Sigmoid colon (tissue), 7 donors: ENCODE results near the gene C17orf113. TPM values are rescaled to one million over a fixed set of nuclear protein-coding genes. Genes with fewer than 3 reads are reported as not detected.

ENCODE experiments used
- DNase-seq: peaks from one replicate; pipeline ENCODE4 v3.0.0-alpha.2; 2019
- H3K27ac ChIP-seq, 4 donors: fragments of 200-600 bp; sonication (generic); one replicate each; pipeline ENCODE4 v1.5.1; 2016 to 2019; ENCODE audit warnings: mild to moderate bottlenecking in 1 of 4
- H3K27me3 ChIP-seq, 3 donors: fragments of 200-600 bp; sonication (generic); one replicate each; pipeline ENCODE4 v1.5.1; 2019; ENCODE audit warnings: mild to moderate bottlenecking in 1 of 3
- H3K36me3 ChIP-seq, 4 donors: fragments of 200-600 bp; sonication (generic); one replicate each; pipeline ENCODE4 v1.5.1; 2016 to 2019
- H3K4me1 ChIP-seq, 4 donors: fragments of 200-600 bp; sonication (generic); one replicate each; pipeline ENCODE4 v1.5.1; 2017 to 2019
- H3K4me3 ChIP-seq, 4 donors: fragments of 200-600 bp; sonication (generic); one replicate each; pipeline ENCODE4 v1.5.1; 2017 to 2019; ENCODE audit warnings: mild to moderate bottlenecking in 2 of 4, moderate library complexity in 1 of 4
- H3K9me3 ChIP-seq, 4 donors: fragments of 200-600 bp in 3 of 4; sonication (generic) in 3 of 4; one replicate each; pipeline versions ENCODE4 v1.5.1 to v1.6.1; 2013 to 2019
- EP300 ChIP-seq, 4 donors: sonication (generic); formaldehyde crosslinking; IDR thresholded peaks; one replicate each; pipeline ENCODE4 v1.6.1; 2017; ENCODE audit warnings: antibody characterized with exemption in 4 of 4
- POLR2A ChIP-seq, 2 donors: fragments of 450-650 bp; IDR thresholded peaks; one replicate each; pipeline ENCODE4 v1.6.1; 2016; ENCODE audit warnings: antibody characterized with exemption in 2 of 2, mild to moderate bottlenecking in 2 of 2, moderate library complexity in 2 of 2
- POLR2AphosphoS5 ChIP-seq, 4 donors: sonication (generic); formaldehyde crosslinking; IDR thresholded peaks; one replicate each; pipeline ENCODE4 v1.6.1; 2017; ENCODE audit warnings: antibody characterized with exemption in 4 of 4
- WGBS, 2 donors: extraction: QIAGEN DNeasy Blood & Tissue Kit; methylation state at CpG; one replicate each; pipeline ENCODE4 v1.1.7; 2013; 5-methylcytosine and 5-hydroxymethylcytosine counted together
- intact Hi-C: fragments of 100-400 bp; cut with DNase I; formaldehyde crosslinking; loops from one replicate; pipeline ENCODE4 v1.15.1; 2023
- polyA plus RNA-seq, 3 donors: library from polyadenylated mRNA; stranded (reverse); fragments of 200-250 nt; gene quantifications; one replicate each; pipeline ENCODE4 v1.2.3, GENCODE V29; 2013
- total RNA-seq, 4 donors: library from RNA; depleted of rRNA; stranded (reverse); fragments of >200 nt; gene quantifications; one replicate each; pipeline ENCODE4 v1.1.0, GENCODE V29; 2016
- TF ChIP-seq, protein P1 (sequence below), 4 experiments: fragments of 450-650 bp in 3 of 4; fragments of 200-600 bp in 1 of 4; IDR thresholded peaks; one replicate each; pipeline ENCODE4 v1.5.1; 2016 to 2019; ENCODE audit warnings: antibody characterized with exemption in 4 of 4, mild to moderate bottlenecking in 3 of 4, moderate library complexity in 2 of 4
- donor health status: healthy with polysubstance abuse.
- donor health status: Bipolar disorder and iron deficiency.
- donor health status: healthy.

C17orf113 gene
- total and polyA plus RNA-seq, 7 donors = 0.23 to 0.71 (median 0.49) TPM

DNA sequence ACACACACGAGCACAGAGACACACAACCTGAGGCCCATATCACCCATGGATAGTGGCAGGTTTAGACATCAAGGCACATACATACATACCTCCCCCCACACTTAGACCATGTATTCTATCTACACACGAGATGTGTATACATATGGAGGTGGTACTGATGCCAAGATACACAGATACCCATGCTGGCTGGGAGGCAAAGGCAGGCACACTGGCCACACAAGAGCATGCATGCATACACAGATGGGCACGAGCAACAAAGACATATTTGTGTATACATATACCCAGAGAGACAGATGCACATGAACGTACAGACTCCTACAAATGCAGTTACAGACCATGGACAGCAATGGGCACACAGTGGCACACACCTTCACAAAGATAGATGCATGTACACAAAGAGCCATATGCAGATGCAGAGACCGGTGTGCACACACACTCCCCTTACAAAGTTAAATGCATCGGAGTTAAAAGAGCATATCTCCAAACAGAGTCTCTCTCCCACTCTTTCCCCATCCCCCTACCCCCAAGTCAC is 2.0 kb upstream of the C17orf113 start:
- 78 to 83% methylated on average over 6 of the region's 6 CpGs for WGBS, 2 donors
- Histone ChIP-seq H3K27me3 (peaks cover 0 to 57% (median 14%) of the 10 kb centered on the region in 3 donors), H3K36me3 (no peaks in the 10 kb centered on the region), H3K4me3 (no peak overlapping the region), H3K9me3 (no peaks in the 10 kb centered on the region), H3K4me1 (peaks cover 0 to 16% (median 9%) of the 10 kb centered on the region in 4 donors), H3K27ac (no peak overlapping the region)
- no peak for DNase-seq
- TF ChIP-seq POLR2AphosphoS5 (IDR thresholded peaks at IDR 0.05) = no peak
- TF ChIP-seq POLR2A (IDR thresholded peaks at IDR 0.05) = no peak
- no peak for TF ChIP-seq EP300 (IDR thresholded peaks at IDR 0.05)
- TF ChIP-seq, protein P1, sequence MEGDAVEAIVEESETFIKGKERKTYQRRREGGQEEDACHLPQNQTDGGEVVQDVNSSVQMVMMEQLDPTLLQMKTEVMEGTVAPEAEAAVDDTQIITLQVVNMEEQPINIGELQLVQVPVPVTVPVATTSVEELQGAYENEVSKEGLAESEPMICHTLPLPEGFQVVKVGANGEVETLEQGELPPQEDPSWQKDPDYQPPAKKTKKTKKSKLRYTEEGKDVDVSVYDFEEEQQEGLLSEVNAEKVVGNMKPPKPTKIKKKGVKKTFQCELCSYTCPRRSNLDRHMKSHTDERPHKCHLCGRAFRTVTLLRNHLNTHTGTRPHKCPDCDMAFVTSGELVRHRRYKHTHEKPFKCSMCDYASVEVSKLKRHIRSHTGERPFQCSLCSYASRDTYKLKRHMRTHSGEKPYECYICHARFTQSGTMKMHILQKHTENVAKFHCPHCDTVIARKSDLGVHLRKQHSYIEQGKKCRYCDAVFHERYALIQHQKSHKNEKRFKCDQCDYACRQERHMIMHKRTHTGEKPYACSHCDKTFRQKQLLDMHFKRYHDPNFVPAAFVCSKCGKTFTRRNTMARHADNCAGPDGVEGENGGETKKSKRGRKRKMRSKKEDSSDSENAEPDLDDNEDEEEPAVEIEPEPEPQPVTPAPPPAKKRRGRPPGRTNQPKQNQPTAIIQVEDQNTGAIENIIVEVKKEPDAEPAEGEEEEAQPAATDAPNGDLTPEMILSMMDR (IDR thresholded peaks at IDR 0.05) = no peak
- intact Hi-C loops = no loop called here

DNA sequence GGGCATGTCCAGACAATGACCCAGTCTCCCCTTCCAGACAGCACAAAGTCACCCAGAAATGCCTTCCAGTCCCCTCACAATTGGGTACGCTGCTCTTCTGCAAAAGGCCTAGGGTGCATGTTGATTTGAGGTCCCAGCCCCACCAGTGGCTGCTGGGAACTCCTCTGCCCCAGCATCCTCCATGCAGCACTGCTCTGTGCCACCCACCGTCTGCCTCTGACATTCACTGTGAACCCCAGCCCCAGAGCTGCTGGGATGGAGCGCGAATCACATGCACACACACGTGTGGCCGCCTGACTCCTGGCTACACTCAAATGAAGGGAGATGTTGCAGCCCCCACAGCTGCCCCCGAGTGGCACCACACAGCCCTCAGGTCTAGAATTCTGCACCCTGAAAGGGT is 1.2 kb upstream of the C17orf113 start:
- intact Hi-C loops = no loop called here
- 93 to 95% methylated on average over 7 of the region's 7 CpGs for WGBS, 2 donors
- H3K36me3 ChIP-seq = no peaks in the 10 kb centered on the region

DNA sequence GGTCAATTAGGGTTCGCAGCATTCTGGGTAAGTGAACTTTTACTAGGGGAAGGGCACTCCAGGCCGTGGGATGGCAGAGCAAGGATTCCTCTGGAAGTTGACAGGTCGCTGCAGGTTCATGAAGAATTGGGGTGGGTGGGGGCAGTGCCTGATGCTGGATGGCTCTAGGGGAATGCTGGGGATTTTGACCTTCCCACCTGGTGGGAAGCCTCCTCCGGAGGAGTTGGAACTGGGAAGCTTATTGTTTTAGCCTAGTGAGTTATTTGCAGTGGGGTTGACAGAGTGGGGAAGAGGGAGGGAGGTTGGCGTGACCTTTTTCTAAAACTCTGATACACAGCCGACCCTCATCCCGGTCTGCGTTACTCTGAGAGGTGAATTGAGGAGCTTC is 606 bp upstream of the C17orf113 start:
- no peak for DNase-seq
- Histone ChIP-seq H3K27ac (no peak overlapping the region), H3K27me3 (peaks cover 0 to 51% (median 14%) of the 10 kb centered on the region in 3 donors), H3K4me3 (peak overlapping the region in 3 of 4 donors; percentile 52 to 75 (median 67)), H3K4me1 (peaks cover 0 to 16% (median 9%) of the 10 kb centered on the region in 4 donors), H3K36me3 (no peaks in the 10 kb centered on the region), H3K9me3 (no peaks in the 10 kb centered on the region)
- 44 to 69% methylated on average over 8 of the region's 8 CpGs for WGBS, 2 donors
- no peak for TF ChIP-seq POLR2AphosphoS5 (IDR thresholded peaks at IDR 0.05)
- no peak for TF ChIP-seq POLR2A (IDR thresholded peaks at IDR 0.05)
- TF ChIP-seq EP300 (IDR thresholded peaks at IDR 0.05) = no peak
- TF ChIP-seq, protein P1 (IDR thresholded peaks at IDR 0.05) = no peak
- intact Hi-C loops = no loop called here

More for the DNA sequence above, 1.2 kb upstream of the C17orf113 start:
- no peak overlapping the region for H3K4me3 ChIP-seq
- H3K27me3 ChIP-seq = peaks cover 0 to 57% (median 14%) of the 10 kb centered on the region in 3 donors
- no peaks in the 10 kb centered on the region for H3K9me3 ChIP-seq
- DNase-seq = no peak
- peaks cover 0 to 16% (median 9%) of the 10 kb centered on the region in 4 donors for H3K4me1 ChIP-seq
- no peak for TF ChIP-seq EP300 (IDR thresholded peaks at IDR 0.05)
- H3K27ac ChIP-seq = no peak overlapping the region

DNA sequence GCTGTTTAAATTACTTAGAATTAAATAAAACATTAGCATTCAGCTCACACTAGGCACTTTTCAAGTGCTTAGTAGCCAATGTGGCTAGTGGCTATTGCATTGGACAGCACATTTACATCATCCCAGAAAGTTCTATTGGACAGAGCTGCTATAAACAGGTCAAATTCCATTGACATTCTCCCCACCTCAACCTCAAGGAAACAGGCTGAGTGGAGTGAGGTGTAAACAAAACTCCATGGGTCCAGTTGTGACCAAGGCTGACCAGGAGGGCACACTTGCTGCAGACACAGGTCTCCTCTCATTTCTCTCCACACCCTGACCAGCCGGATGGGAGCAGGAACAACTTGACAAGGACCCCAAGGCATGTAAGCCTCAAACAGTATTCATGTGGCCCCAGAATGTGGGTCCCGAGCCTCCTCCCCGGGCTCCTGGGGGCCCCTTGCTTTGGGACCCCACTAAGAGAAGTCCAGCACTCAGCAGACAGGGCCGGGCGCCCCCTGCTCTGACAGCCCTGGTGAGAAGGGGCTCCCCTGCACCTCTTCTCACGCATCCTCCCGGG is 488 bp downstream of the C17orf113 start:
- peak overlapping the region in 1 of 4 donors; percentile 16 for H3K27ac ChIP-seq
- TF ChIP-seq POLR2AphosphoS5 (IDR thresholded peaks at IDR 0.05) (no peak), EP300 (IDR thresholded peaks at IDR 0.05) (no peak), POLR2A (IDR thresholded peaks at IDR 0.05) (no peak)
- TF ChIP-seq, protein P1 (IDR thresholded peaks at IDR 0.05) = no peak
- WGBS, 2 donors = 2% methylated on average over 7 of the region's 7 CpGs

DNA sequence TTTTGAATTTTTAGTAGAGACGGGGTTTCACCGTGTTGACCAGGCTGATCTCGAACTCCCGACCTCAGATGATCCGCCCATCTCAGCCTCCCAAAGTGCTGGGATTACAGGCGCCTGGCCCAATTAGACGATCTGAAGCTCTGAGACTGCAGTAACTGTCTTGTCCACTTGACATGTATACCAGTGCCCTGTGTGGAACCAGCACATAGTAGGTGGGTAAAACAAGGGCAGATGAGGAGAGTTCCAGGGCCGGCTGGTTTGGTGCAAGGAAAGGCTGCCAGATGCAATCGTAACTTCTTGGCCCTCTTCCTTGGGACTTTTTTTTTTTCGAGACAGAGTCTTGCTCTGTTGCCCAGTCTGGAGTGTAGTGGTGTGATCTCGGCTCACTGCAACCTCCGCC is 3.1 kb downstream of the C17orf113 start:
- TF ChIP-seq POLR2A (IDR thresholded peaks at IDR 0.05) (no peak), EP300 (IDR thresholded peaks at IDR 0.05) (no peak), POLR2AphosphoS5 (IDR thresholded peaks at IDR 0.05) (no peak)
- TF ChIP-seq, protein P1 (IDR thresholded peaks at IDR 0.05) = no peak
- H3K27me3 ChIP-seq = peaks cover 0 to 15% (median 0%) of the 10 kb centered on the region in 3 donors
- WGBS, 2 donors = 87 to 88% methylated on average over 12 of the region's 12 CpGs
- no peaks in the 10 kb centered on the region for H3K9me3 ChIP-seq
- DNase-seq = no peak
- H3K27ac ChIP-seq = no peak overlapping the region
- H3K4me3 ChIP-seq = no peak overlapping the region
- H3K4me1 ChIP-seq = peaks cover 0 to 16% (median 9%) of the 10 kb centered on the region in 4 donors
- no peaks in the 10 kb centered on the region for H3K36me3 ChIP-seq
- intact Hi-C loops = no loop called here

More for the DNA sequence above, 488 bp downstream of the C17orf113 start:
- no peaks in the 10 kb centered on the region for H3K36me3 ChIP-seq
- H3K4me3 ChIP-seq = peak overlapping the region; percentile 52 to 75 (median 66)
- DNase-seq = no peak
- H3K27me3 ChIP-seq = peaks cover 0 to 40% (median 14%) of the 10 kb centered on the region in 3 donors
- no peaks in the 10 kb centered on the region for H3K9me3 ChIP-seq
- intact Hi-C loops = no loop called here
- peaks cover 0 to 16% (median 9%) of the 10 kb centered on the region in 4 donors for H3K4me1 ChIP-seq
